ENCODE measurements around the gene HECTD1.
"Not testable (repeated sequence)": the region's sequence is repeated elsewhere in the genome, so short reads cannot be mapped to it uniquely, and the experiment has no call there.

HECTD1 gene

GRCh38 chr14:31207755-31208545, at the start of gene HECTD1:
Gene HECTD1 (minus strand): TSS chr14:31207793. CDS start chr14:31205936, 1,857 bp downstream.
- peak; percentile 90 for DNase-seq

- DNase-seq: no peak
Measured at GRCh38 chr14:31257244-31257553, 49.6 kb upstream of the HECTD1 start.

- DNase-seq: no peak
Measured at GRCh38 chr14:31256534-31257243, 49.1 kb upstream of the HECTD1 start.

GRCh38 chr14:31255918-31256317, 48.3 kb upstream of the HECTD1 start:
- DNase-seq: not testable (repeated sequence)

- DNase-seq: no peak
Measured at GRCh38 chr14:31255286-31255685, 47.7 kb upstream of the HECTD1 start.

GRCh38 chr14:31253746-31254471, 46.3 kb upstream of the HECTD1 start:
- no peak for DNase-seq

GRCh38 chr14:31252865-31253264, 45.3 kb upstream of the HECTD1 start:
- no peak for DNase-seq

- no peak for DNase-seq
Measured at GRCh38 chr14:31251028-31251958, 43.7 kb upstream of the HECTD1 start.

- DNase-seq: no peak
Measured at GRCh38 chr14:31244626-31245025, 37.0 kb upstream of the HECTD1 start.

GRCh38 chr14:31243860-31244259, 36.3 kb upstream of the HECTD1 start:
- DNase-seq: peak; percentile 49

- DNase-seq: not testable (repeated sequence)
Measured at GRCh38 chr14:31242161-31242940, 34.8 kb upstream of the HECTD1 start.

- DNase-seq: no peak
Measured at GRCh38 chr14:31241450-31242114, 34.0 kb upstream of the HECTD1 start.

- no peak for DNase-seq
Measured at GRCh38 chr14:31239741-31240140, 32.1 kb upstream of the HECTD1 start.

- no peak for DNase-seq
Measured at GRCh38 chr14:31235462-31235861, 27.9 kb upstream of the HECTD1 start.

GRCh38 chr14:31232081-31232480, 24.5 kb upstream of the HECTD1 start:
- no peak for DNase-seq

GRCh38 chr14:31231272-31231671, 23.7 kb upstream of the HECTD1 start:
- DNase-seq: not testable (repeated sequence)

- DNase-seq: no peak
Measured at GRCh38 chr14:31230573-31230958, 23.0 kb upstream of the HECTD1 start.

- DNase-seq: peak; percentile 14
Measured at GRCh38 chr14:31229638-31230572, 22.3 kb upstream of the HECTD1 start.

GRCh38 chr14:31229009-31229408, 21.4 kb upstream of the HECTD1 start:
- no peak for DNase-seq

- DNase-seq: no peak
Measured at GRCh38 chr14:31228533-31228932, 20.9 kb upstream of the HECTD1 start.
